Measurements from ENCODE around the gene YWHAB.

Gene YWHAB

GRCh38 chr20:44950368-44950767, 64.9 kb downstream of the YWHAB start:
- DNase-seq (ENCODE audit: low read depth in 2 of 3, low spot score in 2 of 3) = no peak

- no peak for DNase-seq (ENCODE audit: low read depth in 2 of 3, low spot score in 2 of 3)
Measured at GRCh38 chr20:44952731-44953130, 67.2 kb downstream of the YWHAB start.

GRCh38 chr20:44954211-44954610, 68.7 kb downstream of the YWHAB start:
- DNase-seq (ENCODE audit: low read depth in 2 of 3, low spot score in 2 of 3) = no peak

- no peak for DNase-seq (ENCODE audit: low read depth in 2 of 3, low spot score in 2 of 3)
Measured at GRCh38 chr20:44955270-44955669, 69.8 kb downstream of the YWHAB start.

- DNase-seq (ENCODE audit: low read depth in 2 of 3, low spot score in 2 of 3) = no peak
Measured at GRCh38 chr20:44956410-44956809, 70.9 kb downstream of the YWHAB start.

Data from activated CD8-positive, alpha-beta memory T cell treated with anti-CD3 and anti-CD28 coated beads for 48 hours (primary cell).